GM18498 (cell line): ENCODE data around the gene C22orf23.
A peak's percentile ranks its signal among the peaks of the same experiment; 100 is the strongest.

Experiments
- ATAC-seq: cut with Tn5 transposase; IDR thresholded peaks from one replicate; pipeline ENCODE4 v1.9.1; 2021; ENCODE audit warnings: mild to moderate bottlenecking, moderate library complexity; ENCODE audit not compliant: unreplicated experiment

Gene C22orf23

DNA sequence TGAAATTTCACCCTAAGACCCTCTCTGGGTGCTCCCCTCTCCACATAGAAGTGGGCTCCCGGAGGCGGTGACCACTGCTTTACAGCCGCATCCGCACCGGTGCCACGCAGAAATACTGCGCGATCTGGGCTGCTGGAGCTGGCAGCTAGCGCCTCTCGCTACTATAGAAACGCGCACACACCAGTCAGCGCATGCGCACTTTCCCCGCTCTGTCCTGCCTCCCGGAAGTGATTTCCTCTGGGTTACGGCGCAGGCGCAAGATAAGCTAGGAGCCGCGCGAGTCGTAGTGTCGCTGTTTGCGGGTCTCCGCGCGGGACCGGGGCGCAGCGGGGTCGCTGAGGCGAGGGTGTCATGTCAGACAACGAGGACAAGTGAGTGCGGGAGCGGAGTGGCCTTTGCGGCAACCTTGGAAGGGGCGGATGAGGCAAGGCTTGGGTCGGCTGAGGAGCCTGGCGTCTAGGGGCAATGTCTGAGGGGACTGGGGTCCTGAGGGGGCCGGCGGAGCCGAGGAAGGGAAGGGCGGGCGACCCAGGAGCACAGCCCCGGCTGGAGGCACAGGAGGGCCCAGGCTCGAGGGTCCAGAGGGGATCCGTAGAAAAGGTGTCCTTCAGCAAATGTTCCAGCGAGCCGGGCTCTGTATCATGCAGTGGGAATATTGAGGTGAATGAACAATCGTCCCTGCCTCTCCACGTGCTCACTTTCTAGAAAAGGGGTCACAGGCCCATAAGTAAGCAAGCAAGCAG is at the start of gene C22orf23, which contains the start of gene POLR2F:
Gene C22orf23 (minus strand): TSS at position 165 of the 743 bp plus-strand sequence. CDS start 452 bp downstream, outside the sequence.
Gene POLR2F (plus strand): TSS at position 263 of the 743 bp plus-strand sequence. CDS start 89 bp downstream, at position 352.
- peak; percentile 81 for ATAC-seq

DNA sequence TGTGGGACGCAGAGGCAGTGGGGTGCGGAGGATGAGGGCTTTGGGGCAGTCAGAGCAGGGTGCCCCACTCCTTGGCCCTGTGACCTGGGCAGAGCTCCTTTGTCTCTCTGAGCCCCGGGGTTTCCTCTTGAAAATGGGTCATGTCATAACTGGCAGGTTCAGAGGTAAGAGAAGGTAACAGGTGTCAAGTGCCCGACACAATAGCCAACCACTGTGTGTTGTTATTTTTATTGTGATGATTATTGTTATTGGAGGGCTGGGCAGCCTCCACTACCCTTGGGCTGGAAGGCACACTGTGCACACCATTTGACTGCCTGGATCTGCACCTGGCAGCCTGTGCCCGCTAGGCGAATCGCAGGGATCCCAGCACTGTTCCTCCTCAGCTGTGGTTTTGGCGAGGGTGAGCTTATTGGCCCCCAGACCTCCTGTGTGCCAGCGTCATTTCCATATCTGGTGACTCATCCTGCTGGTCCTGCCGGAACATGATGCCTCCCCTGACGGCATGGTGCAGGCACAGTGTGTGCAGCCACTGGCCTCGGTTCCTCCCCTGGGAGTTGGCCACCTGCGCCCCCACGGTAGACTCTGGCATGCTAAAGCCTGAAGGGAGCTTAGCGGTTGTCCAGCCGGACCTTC is 46.4 kb upstream of the C22orf23 start:
- no peak for ATAC-seq

DNA sequence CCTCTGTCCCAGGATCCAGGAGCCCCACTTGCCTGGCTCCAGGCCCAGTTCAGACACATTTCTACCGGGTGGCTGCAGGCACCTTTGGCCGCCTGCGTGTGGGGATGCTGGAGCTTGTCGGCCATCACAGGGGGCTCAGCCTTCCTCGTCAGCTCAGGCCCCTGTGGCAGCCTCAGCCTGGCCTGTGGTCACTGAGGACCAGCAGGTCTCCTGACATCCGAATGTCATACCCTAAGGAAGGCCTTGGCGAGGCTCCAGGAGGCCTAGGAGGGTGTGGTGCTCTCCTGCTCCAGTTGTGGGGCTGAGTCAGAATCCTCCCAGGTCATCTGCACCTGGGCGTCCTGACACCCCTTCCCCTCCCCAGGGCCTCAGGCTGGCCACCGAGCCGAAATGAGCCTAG is 45.8 kb upstream of the C22orf23 start:
- ATAC-seq, result no peak

DNA sequence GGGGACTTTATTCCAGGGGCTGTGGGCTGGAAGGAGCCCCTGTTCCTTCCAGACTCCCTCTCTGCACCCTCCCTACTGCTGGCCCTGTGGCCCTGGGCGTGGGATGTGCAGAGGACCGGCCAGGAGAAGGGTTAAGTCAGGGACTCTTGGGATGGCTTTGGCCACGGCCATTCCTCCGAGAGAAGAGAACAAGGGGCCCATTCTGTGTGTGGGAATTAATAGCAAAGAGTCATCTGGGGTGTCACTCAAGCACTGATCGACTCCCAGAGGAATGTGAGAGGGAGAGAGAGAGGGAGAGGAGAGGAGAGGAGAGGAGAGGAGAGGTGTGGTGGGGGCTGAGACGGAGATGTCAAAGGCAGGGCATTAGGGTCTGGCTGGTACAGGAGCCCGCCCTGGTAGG is 45.1 kb upstream of the C22orf23 start:
- no peak for ATAC-seq

DNA sequence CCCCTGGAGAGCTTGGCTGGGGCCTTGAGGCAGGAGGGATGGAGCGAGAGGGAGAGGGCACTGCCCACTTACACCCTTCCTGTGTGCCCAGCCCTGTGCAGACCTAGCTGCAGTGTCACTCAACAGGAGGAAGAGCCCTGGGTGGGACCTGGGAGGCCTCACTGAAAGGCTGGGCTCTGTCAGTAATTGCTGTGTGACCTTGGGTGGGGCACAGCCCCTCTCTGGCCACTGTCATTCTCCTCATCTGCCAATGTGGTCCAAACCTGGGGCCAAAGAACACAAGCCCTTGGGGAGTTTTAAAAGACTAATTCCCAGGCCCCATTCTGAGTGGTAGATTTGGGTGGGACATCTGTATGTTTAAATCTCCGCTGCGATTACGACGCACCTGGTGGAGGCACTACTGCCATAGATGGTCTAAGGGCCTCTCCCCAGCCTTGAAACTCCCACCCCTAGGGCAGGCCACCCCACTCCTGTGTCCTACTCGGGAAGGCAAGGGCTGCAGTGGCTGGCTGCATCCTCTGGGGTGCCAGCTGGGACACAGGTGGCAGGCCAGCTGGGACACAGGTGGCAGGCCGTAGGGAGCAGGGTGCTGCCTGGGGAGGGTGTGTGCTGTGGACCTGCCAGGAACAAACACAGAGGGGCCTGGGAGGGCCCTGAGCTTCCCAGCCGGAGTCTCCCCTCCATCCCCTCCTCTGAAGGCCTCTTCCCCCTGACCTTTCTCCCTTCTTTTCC is 43.3 kb upstream of the C22orf23 start:
- no peak for ATAC-seq

DNA sequence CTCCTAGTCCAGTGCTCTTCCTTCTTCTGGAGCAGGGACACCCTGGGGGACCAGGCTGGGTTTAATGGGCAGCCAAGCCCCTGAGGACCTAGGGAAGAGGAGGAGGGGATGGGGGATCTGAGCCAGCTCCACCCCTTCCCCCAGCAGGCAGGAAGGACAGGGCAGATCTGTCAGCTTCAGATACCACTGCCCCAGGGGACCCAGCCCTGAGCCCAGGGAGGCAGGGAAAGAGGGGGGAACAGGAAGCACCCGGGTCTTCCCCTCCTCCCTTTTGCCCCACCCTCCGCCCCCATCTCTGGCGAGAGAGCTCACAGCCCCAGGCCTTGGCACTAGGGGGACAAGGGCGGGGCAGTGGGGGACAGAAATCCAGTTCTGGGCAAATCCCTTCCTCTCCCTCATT is 42.7 kb upstream of the C22orf23 start:
- ATAC-seq, result no peak

DNA sequence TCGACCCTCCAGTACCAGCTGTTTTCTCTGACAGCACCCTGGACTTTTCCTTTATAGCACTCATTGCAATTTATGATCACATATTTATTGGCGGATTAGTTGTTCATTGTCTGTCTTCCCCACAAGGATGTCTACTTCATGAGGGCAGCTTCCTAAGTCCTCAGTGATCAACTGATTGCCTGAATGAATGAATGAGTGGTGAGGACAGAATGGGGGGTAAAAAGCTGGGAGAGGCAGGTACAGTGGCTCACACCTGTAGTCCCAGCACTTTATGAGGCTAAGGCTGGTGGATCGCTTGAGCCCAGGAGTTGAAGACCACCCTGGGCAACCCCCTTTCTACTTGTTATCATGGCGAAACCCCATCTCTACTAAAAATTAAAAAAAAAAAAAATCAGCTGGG is 42.1 kb upstream of the C22orf23 start:
- no peak for ATAC-seq

DNA sequence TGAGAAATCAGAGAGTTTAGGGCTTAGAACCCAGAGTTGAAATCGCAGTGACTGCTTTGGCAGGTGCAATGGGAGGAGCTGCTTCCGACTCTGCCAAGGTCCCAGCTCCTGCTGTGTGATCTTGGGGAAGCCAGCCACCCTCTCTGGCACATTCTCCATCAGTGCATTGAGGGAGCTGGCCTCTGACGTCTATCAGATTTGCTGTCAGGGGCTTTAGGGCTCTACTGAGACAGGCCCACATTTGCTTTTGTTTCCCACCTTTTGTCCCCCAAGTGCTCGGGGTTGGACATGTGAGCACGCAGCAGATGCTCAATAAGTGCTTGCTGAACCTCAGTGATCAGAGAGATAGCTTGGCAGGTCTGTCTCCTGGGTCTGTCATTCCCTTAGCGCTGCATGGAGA is 41.6 kb upstream of the C22orf23 start:
- no peak for ATAC-seq

DNA sequence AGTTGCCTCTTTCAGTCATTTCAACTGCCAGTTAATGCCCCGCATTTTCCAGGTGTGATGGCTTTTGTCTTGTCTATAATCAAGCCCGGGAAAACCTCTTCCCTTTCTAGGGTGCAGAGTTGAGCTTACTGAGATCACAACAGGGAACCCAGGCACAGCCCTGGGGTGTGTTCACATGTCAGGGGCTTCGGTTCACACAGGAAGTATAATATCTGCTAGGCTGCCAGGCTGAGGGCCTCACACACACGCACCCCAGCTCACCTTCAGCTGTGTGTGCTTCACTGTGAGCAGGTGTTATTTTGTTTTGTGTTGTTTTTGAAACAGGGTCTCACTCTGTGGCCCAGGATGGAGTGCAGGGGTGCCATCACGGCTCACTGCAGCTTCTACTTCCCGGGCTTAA is 40.6 kb upstream of the C22orf23 start:
- ATAC-seq, result no peak

DNA sequence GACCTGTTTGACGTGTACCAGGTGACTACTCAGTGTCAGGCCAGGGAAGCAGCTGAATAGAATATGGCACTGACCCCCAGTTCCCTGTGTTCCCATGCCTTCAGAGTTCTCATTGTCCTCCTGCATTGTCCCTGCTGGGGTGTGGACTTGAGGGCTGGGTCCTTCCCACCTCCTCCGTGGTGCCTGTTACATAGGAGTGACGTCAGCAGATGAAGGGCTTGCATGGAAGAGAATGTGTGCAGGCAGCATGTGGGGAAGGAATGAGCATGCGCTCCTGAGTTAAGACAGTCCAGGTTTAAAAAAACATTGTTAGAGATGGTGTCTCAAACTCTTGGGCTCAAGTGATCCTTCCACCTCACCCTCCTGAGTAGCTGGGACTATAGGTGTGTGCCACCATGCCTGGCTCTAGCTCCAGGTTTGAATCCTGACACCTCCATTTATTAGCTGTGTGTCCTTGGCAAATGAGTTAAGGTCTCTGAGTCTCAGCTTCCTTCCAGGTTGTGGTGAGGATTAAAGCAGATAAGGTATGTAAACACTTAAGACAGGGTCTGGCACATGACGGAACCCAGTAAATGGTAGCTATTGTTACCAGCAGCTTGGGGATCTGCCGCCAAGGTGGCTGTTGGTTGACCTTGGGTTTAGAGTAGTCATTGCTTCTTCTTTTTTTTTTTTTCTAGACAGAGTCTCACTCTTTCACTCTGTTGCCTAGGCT is 38.5 kb upstream of the C22orf23 start:
- ATAC-seq, result no peak

DNA sequence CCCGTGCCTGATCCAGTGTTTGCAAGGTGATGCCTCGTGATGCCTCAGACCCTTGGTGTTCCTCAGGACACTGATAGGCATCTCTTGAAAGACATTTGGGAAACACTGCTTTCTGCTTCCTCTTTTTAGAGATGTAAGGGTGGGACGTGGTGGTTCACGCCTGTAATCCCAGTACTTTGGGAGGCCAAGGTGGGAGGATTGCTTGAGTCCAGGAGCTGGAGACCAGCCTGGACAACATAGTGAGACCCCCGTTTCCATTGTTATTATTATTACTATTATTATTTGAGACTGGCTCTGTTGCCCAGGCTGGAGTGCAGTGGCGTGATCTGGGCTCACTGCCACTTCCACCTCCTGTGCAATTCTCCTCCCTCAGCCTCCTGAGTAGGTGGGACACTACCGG is 37.5 kb upstream of the C22orf23 start:
- ATAC-seq, result no peak

DNA sequence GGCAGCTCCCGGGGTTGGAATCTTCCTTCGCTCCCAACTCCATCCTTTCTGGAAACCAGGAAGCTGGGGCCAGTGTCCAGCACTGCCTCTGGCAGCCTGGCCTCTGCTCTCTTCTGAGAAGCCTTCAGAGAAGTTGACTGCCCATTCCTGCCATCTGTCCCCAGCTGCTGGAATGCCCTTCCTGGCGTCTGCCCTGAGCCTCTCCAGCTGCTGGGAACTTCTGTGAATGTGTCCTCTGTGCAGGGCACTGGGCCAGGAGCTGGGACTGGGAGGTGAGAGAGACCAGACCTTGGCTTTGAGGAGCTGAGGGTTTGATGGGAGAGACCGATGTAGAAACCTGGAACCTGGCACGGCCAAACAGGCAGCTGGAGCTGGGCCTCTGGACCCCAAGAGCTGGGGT is 36.9 kb upstream of the C22orf23 start:
- ATAC-seq, result no peak

DNA sequence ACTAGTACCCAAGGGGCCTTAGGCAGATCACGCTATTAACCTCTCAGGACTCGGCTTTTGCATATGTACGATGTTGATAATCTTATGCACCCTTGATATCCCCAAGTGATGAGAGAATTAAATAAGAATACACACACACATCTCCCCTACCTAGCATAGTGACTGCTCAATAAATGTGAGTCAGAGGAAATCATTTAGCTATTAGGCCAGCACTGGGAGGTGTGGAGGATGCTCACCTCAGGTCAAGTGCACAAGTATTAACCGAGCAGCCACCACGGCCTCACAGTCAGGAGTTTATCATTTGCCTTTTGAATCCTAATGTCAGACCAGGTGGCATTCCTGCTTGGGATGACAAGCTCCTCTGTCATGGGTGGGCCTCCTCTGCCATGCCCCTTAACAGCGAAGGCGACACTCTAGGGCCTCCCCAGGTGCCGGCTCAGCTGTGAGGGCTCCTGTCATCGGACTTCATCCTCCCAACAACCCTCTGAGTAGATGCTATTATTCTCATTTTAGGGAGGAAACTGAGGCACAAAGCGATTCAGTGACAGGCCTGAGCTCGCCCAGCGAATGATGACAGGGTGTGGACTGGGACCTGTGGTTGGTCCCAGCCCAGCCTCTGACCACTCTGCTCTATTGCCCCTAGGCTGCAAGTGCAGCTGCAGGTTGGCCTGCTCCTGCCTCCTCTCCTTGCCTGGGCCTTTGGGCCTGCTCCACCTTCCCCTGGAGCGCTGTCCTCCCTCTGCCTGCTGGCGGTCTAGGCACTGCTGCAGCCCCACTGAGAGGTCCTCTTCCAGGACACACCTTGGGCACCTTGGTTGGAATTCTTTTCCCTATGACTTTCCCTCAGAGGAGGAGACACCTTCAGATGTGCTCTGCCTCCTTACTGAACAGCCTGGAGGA is 36.0 kb upstream of the C22orf23 start:
- no peak for ATAC-seq

DNA sequence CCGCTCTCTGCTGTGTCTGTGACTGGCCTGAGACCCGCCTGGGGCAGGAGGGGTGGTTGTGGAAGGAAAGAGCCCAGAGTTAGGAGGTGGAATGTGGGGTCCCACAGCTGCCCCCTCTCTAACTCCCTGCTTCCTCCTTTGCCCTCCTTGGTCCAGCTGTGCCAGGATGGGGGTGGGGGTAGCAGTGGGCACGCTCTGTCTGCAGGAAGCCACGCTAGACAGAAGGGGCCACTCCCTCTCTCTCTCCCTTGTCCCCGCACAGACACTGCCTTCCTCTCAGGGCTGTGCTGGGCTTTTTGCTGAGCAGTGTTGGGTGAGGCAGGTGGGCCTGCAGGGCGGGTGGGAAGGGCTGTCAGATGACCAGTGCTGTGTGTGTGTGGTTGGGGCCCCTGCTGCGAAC is 33.0 kb upstream of the C22orf23 start:
- no peak for ATAC-seq

DNA sequence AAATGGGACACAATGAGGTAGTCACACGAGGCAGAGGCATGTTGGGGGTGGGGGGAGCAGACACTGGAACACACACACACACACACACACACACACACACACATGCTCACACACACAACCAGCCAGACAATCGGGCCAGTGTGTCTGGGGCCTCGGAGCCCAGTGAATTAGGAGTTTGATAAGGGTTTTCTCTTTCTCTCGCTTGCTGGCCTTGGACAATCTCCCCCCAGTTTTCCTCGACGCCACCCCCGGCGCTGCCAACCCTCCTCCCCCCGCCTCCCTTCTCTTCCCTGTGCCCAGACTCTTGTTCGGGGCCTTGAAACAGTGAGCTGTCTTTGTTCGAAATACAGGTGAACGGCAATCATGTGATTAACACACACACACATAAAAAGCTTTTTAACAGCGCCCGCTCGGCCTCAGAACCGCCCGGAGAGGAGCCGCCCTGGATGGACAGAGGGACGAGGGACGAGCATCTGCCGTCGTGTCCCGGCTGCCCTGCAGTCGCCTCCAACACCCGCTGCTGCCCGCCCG is 32.4 kb upstream of the C22orf23 start:
- no peak for ATAC-seq

DNA sequence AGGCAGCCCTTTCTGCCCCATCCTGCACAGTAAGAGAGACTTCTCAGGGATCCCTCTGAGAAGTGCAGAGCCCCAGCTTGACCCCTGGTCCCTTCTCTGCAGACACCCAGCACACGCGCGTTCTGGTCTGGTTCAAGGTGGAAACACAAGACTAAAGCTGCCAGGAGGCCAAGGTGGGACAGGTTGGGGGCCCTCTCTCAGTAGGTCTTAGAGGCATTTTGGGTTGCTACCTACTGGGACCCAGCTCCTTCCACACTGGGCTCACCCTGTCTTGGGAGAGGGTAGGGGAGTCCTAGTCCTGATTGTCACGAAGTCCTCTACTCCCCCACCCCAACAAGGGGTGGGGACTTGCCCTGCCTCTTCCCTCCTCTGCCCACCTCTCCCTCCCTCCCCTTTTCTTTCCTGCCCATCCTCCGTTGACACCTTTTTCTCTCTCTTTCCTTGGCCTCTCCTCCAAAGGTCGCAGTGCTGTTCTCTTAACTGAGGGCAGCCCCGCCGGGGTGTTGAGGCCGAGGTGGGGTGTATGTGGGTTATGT is 31.7 kb upstream of the C22orf23 start:
- no peak for ATAC-seq

DNA sequence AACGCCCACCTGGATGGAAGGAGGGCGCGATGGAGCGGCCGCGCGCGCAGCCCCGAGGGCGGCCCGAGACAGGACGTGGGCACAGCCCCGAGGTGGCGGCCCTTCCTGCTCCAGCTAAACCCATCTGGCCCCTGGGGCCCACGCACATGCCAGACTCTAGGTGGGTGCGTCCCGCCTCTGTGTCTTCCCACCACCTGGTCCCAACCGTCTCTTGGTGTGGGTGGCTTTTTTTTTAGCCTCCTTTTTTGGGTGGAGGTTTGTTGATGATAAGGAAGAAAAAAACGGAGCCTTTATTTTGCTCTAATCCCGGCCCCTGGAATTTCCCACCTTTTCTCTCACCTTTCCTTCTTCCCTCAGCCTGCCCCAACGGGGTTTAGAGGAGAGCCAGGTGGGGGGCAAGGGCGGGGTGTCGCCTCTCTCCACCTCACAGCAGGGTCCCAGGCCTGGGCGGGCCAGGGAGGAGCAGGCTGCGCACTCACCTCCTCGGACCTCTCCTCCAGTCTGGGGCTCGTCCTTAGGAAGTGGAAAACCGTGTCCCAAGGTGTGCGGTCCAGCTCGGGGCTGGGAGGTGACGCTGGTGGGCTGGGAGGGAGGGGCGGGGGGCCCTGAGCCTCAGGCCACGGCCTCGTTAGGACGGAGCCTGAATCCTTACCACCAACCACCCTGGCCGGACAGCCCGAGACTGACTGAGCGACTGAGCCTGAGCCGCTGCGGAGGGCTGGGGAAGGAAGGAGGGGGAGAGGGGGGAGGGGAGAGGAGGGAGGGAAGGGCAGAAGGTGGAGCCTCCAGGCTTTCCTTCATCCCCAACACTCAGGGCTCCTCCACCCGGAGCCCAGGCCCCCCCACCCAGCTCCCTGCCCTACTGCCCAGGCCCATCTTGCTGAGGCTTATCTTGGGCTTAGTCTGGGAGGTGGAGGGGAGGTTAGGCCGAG is 30.7 kb upstream of the C22orf23 start, which contains the start of gene SOX10:
Gene SOX10 (minus strand): TSS at position 696 of the 932 bp plus-strand sequence. CDS start 771 bp downstream, outside the sequence.
- no peak for ATAC-seq
